Cerebellar cortex (tissue), 1 donor: Measurements from ENCODE around the gene RASSF10.

ENCODE experiments used
- DNase-seq: peaks from one replicate; pipeline ENCODE4 v3.0.0-alpha.2; 2015; ENCODE audit warnings: low spot score

RASSF10 gene

DNA sequence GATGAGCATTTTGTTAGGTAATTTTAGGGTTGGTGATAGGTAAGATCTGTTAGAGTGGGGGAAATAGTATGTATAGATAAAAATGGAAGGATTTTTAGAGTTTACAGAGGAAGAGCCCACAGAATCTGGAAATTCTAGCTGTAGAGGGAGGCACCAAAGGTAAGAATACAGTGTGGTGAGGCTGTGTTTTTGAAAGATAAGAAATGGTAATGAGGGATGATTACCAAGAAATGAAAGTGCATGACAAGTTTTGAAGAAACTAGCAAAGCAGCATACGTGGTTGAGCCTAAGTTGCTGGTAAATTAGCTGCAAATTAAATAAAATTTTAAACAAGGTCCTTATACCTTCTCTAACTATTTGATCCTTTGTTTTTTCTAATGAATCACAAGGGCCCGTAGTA lies 14.6 kb upstream of the RASSF10 start:
- no peak for DNase-seq

DNA sequence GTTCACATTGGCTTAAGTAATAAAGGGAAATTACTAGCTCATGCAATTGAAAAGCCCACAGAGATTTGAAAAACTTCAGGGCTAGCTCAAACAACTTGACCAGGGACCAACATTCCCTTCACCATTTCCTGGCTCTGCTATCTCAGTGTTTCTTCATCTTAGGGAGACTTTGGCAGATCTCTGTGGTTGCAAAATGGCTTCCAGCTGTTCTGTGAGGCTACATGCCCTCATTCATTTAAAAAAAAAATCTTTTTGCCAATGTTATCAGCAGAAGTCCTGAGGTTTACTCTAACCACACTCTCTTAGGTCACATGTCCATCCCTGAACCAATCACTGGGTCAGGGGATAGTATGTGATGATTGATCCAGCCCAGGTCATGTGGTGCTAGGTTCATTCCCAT lies 13.9 kb upstream of the RASSF10 start:
- DNase-seq = no peak

DNA sequence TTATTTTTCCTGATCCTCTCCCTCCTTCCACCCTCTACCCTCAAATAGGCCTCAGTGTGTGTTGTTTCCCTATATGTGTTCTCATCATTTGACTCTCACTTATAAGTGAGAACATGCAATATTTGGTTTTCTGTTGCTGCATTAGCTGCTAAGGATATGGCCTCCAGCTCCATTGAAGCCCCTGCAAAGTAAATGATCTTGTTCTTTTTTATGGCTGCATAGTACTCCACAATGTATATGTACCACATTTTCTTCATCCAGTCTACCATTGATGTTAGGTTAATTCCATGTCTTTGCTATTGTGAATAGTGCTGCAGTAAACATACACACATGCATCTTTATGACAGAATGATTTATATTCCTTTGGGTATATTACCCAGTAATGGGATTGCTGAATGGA lies 13.3 kb upstream of the RASSF10 start:
- no peak for DNase-seq

DNA sequence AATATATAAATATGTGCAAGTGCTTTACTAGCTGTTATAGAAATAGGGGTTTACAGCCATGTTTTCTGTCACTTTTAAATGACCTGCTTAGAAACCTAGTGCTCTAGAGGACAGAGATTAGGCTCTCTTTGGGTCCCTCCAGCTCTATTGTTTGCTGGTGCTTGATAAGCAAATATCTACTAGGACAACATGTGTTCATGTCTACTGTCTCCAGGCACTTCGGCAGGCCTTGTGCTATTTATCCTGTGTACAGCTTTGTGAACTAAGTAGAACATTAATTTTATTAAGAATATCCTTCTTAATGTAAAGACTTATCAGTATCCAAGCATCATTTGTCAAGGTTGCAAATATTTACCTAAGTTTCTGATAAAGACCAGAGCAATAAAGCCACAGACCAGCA lies 11.9 kb upstream of the RASSF10 start:
- DNase-seq = no peak

DNA sequence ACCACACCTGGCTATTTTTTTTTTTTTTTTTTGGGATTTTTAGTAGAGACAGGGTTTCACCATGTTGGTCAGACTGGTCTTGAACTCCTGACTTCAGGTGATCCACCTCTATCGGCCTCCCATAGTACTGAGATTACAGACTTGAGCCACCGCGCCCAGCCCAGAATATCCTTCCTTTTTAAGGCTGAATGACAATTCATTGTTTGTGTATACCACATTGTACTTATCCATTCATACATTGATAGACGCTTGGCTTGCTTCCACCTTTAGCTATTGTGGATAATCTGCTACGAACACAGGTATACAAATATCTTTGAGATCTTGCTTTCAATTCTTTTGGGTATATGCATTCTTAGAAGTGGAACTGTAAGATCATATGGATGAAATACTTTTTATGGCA lies 10.8 kb upstream of the RASSF10 start:
- no peak for DNase-seq

DNA sequence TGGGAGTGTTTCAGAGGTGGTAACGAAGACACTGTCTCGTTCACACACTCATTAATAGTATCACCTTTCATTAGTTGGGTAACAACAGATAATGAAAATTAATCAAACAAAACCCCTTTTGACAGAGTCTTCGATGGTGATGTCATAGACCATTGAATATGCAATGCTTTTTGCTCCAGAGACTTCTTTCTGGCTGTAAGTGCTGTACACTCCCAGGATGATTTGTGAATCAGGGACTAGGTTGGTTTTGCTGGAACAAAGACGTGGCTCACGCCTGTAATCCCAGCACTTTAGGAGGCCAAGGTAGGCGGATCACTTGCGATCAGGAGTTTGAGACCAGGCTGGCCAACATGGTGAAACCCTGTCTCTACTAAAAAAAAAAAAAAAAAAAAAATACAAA lies 9.5 kb upstream of the RASSF10 start:
- no peak for DNase-seq

DNA sequence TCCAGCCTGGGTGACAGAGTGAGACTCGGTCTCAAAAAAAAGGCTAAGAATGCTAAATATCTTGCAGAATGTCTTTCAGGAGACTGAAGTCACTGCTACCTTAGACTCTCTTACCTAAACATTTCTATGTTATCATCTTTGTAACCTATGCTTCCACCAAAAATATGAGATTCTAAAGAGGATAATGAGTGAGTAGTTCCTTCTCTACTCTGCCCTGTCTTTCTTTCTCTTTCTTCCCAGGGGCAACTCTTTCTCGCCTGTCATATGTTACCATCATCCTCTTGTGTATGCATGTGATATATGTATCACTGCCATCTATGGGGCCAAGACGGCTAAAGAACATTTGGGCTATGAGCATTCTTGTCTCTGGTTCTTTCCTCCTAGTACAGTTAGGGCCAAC lies 9.0 kb upstream of the RASSF10 start:
- no peak for DNase-seq

DNA sequence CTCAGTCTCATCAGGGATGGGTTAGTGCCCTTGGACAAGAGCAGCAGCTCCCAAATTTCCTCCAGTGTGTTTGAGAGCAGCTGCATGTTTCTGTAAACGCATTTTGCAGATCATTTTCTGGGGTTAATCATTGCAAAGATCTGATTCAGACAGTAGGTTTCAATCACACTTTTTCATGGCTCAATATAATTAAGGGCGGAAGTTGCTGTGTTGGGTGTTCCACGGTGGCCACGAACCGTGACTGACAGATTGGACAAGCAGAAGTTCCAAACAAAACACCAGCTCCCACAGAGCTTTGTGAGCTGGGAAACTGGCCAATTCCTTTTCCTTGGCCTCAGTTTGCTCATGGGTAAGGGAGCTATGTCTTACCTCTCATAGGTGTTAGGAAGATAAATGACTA lies 8.4 kb upstream of the RASSF10 start:
- DNase-seq = no peak

DNA sequence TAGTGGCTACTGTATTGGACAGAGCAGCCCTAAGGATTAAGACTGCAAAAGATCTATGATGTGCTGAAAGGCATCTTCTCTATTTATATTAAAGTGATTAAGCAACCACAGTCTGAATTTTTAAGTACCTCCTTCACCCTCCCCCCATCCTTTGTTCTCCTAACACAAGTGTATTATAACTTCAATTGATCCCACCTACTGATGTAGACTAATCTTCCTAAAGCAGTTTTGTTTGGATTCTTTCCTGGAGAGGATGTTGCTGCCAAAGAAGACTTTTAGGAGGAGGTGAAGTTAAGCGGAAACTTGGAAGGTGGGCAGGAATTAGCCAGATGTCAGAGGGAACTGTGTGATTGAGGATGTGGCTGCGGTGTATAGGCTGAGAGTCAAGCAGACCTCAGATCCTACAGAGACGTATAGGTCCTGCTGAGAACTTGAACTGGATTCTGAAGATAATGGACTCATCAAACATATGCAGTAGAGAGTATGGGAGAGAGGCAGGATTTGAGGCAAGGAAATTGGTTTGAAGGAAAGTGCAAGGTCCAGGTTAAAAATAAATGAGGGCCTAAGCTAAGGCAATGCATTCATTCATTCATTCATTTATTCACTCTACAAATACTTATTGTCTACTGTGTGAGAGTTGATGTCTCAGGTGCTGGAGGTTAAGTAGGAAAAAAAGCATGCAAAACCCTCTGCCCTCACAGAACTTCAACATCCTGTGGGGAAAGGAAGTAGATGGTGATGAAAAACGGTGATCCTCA lies 5.2 kb upstream of the RASSF10 start:
- DNase-seq = no peak

DNA sequence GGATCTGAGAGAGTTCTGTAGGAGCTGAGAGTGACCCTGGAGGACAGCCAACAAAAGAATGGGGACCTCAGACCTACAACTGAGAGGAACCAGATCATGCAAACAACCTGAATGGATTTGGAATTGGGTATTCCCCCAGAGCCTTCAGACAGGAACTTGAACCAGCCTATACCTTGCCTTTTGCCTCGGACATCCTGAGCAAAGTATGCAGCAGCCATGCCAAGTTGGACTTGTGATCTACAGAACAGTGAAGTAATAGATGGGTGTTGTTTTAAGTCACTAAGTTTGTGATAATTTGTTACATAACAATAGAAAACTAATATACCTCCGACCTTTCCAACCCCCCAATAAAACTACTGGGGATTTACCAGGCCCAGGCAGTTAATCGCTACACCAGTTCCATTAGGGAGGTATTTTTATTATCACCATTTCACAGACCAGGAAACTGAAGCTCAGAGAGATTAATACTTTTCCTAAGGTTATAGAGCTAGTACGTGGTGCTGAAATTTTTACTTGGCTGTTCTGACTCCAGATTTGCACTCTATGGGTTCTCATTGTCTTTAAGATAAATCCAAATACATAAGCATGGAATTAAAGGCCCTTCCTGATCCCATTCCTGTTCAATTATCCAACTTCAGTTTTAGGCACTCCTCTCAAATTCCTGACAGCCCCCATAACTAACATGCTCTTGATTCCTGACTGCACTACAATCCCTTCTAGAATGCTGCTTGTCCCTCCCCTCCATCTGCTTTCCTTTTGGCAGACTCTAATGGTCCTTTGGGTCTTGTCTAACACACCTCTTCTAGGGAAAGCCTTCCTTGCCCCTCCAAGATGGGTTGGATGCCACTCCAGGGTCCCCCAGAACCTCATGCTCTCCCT lies 1.7 kb upstream of the RASSF10 start:
- no peak for DNase-seq

DNA sequence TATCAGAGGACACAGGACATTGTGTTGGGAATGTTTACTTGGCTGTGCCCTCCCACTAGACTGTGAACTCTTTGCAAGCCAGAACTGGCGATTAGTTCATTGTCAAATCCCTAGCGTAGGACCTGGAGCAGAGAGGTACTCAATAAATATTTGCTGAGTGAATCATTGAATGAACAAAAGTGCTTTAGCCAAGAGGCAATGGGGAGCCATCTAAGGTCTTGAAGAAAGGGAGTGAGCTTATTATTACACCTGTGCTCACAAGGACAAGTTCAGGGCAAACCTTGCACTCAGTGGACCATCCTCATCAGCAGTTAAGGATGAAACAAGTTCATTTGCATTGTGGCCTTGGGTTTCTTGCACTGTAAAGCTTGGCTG lies 1.1 kb upstream of the RASSF10 start:
- DNase-seq = no peak

DNA sequence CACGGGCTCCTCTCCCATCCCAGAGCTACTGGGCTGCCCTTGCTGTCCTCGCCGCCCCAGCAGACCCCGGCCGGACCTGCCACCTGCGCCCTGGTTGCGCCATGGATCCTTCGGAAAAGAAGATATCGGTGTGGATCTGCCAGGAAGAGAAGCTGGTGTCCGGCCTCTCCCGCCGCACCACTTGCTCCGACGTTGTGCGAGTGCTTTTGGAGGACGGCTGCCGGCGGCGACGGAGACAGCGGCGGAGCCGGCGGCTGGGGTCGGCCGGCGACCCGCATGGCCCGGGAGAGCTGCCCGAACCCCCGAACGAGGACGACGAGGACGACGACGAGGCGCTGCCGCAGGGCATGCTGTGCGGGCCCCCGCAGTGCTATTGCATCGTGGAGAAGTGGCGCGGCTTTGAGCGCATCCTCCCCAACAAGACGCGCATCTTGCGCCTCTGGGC lies 382 bp downstream of the RASSF10 start:
- DNase-seq = no peak

DNA sequence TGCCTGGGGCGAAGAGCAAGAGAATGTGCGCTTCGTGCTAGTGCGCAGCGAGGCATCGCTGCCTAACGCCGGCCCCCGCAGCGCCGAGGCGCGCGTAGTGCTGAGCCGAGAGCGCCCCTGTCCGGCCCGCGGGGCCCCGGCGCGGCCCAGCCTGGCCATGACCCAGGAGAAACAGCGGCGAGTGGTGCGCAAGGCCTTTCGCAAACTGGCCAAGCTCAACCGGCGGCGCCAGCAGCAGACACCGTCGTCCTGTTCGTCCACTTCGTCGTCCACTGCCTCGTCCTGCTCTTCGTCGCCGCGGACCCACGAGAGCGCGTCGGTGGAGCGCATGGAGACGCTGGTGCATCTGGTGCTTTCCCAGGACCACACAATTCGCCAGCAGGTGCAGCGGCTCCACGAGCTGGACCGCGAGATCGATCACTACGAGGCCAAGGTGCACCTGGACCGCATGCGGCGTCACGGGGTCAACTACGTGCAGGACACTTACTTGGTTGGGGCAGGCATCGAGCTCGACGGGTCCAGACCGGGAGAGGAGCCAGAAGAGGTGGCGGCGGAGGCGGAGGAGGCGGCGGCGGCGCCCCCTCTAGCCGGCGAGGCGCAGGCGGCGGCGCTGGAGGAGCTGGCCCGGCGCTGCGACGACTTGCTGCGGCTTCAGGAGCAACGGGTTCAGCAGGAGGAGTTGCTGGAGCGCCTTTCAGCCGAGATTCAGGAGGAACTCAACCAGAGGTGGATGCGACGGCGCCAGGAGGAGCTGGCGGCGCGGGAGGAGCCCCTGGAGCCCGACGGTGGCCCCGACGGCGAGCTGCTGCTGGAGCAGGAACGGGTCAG lies 1.0 kb downstream of the RASSF10 start:
- no peak for DNase-seq

DNA sequence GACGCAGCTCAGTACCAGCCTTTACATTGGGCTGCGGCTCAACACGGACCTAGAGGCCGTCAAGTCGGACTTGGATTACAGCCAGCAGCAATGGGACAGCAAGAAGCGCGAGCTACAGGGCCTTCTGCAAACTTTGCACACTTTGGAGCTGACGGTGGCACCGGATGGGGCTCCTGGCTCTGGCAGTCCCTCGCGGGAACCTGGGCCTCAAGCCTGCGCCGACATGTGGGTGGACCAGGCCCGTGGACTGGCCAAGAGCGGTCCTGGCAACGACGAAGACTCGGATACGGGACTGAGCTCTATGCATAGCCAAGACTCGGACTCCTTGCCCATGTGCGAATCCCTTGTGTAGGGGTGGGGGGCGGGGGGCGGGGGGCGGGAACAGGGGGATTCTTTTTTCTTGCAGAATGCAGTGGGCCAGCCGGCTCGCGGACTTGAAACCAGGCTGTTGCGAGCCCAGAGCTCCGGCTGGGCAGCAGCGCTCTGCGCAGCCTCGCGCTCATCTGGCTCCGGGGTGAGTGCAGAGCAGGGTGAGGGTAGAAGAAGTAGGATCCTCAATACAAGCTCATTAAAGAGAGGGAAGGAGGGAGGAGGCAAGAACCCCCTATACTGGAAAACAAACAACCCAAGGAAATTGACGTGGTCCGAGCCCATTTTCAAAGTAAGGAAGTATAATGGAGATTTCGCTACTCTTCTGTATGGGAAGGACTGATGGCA lies 1.8 kb downstream of the RASSF10 start:
- DNase-seq = no peak

DNA sequence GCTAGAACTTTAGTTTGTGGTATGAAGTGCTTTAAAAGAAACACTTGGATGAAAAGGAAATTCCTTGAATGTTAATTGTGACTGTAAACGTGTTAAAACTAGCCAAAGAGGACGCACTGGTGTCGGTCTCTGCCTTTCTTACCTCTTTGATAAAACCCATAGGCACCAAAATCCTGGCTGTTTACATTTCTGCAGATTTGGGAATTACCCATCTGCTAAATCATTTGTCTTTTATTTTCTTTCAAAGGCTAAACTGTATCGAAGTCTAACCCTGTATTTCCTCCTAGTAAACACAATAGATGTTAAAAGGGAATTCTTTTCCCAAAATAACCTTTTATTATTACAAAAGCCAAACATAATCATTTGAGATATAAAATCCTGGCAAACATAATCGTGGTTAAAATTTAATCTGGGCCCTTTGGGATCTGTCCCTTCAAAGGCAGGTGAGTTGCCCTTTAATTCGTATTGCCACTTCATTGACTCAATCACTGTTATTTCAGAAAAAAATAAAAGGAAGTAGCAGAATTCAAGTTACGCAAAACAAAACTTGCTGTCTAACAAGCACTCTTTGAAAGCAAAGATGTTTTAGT lies 2.4 kb downstream of the RASSF10 start:
- DNase-seq = no peak

DNA sequence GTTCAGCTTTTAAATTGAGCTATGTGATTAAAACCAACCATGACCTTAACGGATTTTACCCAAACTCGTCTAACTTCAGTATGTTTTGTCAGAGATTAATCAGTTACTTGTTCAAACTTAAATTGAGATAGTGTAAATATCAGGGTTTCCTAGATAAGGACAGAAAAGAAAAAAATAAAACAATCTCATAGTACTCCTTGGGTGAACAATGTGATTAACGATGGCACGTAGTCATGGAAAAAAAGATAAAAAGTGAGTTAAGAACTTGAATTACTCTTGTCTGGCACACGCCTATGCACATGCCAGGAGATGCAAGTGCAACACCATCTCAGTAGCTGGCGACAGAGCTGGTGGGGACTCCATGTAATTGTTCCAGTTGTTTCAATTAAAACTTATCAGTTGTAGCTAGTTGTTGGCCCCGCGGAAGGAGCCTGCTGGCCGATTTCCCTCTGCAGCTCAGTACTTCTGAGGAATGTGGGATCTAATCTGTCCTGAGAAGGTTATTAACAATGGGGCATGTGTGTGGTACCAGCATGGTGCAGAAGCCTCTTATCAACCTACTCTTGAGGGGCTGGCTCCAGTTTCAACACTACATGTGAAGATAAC lies 3.0 kb downstream of the RASSF10 start:
- DNase-seq = no peak

DNA sequence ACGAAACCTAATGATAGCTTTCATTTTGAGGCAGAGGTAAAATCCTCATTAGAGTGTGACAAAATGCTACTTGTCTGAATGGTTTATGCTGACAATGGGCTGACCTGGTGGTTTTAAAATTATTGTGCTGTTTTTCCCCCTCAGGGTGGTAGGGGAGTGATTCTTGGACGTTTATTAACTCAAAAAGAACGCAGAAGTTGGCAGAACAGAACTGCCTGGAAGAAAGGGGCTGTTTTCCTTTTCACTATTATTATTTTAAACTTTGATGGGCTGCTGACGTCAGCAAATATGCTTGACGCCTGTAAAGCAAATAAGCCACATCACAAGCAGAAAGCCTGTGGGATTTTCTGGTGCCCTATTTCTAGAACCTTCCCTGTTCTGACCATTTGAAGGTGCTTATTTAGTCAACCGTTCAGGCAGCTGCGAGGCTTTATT lies 4.0 kb downstream of the RASSF10 start:
- no peak for DNase-seq

DNA sequence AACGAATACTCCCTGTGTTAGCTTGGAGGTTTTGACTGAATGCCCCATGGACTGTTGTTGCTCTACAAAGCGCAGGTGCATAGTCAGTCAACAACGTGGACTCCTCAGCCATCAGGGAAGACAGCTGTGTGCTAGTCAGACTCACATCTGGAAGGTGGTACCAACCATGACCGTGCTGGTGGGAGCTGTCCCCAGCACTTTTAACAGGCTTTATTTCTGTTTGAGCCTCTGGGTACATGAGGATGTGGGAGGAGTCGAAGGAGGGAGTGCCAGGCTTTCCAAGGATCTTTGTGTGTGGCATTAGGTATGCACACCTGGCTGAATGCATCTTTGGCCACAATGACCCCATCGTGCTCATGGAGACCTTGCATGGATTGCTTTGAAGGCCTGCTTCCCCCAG lies 6.6 kb downstream of the RASSF10 start:
- no peak for DNase-seq

DNA sequence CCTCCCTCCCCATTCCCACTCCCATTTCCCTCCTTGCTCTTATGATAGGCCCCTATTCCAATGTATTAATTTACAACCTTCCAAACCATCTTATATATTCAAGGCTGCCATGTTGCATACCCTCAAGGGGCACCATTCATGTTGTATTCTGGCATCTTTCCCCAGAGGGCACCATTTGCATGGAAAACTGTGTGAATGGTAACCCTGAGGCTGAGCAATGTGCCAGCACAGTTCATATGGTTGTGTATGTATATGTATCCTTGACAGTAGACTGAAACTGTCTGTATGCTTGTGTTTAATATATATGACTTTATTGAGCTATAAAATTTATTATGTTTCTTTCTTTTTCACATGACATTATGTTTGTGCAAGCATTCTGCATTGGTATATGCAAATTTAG lies 7.3 kb downstream of the RASSF10 start:
- no peak for DNase-seq

DNA sequence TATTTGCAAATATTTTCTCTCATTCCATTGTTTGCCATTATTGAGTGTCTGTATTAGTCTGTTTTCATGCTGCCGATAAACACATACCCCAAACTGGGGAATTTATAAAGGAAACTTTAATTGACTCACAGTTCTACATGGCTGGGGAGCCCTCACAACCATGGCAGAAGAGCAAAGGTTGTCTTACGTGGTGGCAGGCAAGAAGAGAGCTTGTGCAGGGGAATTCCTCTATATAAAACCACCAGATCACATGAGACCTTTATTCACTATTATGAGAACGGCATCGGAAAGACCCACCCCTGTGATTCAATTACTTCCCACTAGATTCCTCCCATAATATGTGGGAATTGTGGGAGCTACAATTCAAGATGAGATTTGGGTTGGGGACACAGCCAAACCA lies 10.2 kb downstream of the RASSF10 start:
- no peak for DNase-seq

DNA sequence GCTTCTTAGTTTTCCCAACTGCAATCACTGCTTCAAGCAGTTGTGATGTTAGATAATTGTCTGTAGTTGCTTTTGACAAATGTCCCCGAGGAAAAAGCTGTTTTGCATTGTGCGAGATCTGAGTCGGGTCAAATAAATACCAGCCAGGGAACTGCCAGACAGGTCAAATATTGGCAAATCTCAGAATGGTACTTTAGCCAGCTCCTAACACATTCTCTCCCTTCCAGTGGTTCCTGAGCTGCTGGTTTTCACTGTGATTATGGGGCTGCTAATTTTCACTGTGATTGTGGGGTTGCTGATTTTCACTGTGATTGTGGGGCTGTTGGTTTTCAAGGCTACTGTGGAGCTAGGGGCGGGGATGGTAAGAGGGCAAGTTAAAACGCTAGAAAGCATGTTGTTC lies 14.3 kb downstream of the RASSF10 start:
- DNase-seq = no peak
